Forelimb muscle (tissue), 1 donor: ENCODE data around the gene ADGRF1. TPM values are rescaled to one million over a fixed set of nuclear protein-coding genes. Genes with fewer than 3 reads are reported as not detected.
"Not testable (repeated sequence)": the region's sequence is repeated elsewhere in the genome, so short reads cannot be mapped to it uniquely, and the experiment has no call there.

Experiments
- DNase-seq: peaks from one replicate; pipeline ENCODE4 v3.0.0-alpha.2; 2013; ENCODE audit warnings: low read depth
- polyA plus RNA-seq: library from polyadenylated mRNA; unstranded; fragments of 120-200 nt; gene quantifications from one replicate; pipeline ENCODE4 v1.2.1, GENCODE V29; 2013; ENCODE audit not compliant: insufficient read length

ADGRF1 gene
- polyA plus RNA-seq = not detected

DNA sequence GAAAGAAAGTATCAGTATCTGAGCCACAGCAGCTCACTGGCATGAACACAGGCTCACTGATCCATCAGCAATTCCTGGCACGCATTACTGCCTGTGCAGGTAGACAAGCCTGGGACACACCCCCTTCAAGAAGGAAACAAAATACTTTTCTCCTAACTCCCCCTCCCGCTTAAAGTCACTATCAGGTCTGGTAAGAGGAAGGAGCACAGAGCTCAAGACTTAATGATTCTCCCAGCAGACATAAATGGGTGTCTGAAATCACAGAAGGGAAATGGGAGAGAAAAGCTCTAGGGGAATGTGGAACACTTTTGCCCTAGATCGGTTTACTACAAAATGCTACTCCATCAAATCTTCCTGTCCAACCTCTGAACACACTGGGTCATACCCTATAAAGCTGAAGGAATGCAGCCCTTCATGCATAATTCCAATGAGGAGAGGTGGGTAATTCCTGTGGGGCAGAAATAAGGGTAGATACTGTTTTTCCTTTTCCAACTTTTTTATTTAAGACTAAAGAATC, at the start of gene ADGRF1:
ADGRF1 (minus strand) TSS at position 58 of the 517 bp plus-strand sequence. CDS start 13,271 bp downstream, outside the sequence.
- no peak for DNase-seq

GRCh38 chr6:47090881-47091280, 48.7 kb upstream of the ADGRF1 start:
- DNase-seq = no peak

- DNase-seq = not testable (repeated sequence)
Measured at GRCh38 chr6:47089473-47089872, 47.3 kb upstream of the ADGRF1 start.

GRCh38 chr6:47086051-47086770, 44.1 kb upstream of the ADGRF1 start:
- DNase-seq = no peak

GRCh38 chr6:47084610-47085009, 42.5 kb upstream of the ADGRF1 start:
- DNase-seq = no peak

DNA sequence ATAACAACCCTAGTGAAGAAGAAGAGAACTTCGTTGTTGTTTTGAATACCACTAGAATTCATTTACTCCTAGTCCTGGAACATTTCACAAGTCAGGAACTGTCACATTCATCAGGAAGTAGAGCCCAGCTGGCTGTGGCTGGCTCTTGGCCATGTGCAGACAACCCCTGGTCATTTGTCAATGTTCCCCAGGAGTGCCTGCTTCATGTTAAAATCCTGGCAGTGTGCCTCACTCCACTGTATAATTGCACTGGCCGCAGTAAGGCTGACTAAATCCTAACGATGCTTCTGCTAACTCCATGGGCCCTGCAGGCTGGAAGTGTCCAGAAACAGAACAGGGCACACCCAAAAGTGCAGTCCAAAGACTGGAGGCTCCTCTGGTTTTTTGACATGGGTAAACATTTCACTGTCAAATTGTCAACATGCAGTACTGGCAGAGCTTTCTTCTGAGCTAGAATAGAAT, 41.5 kb upstream of the ADGRF1 start:
- DNase-seq = peak; percentile 69

DNA sequence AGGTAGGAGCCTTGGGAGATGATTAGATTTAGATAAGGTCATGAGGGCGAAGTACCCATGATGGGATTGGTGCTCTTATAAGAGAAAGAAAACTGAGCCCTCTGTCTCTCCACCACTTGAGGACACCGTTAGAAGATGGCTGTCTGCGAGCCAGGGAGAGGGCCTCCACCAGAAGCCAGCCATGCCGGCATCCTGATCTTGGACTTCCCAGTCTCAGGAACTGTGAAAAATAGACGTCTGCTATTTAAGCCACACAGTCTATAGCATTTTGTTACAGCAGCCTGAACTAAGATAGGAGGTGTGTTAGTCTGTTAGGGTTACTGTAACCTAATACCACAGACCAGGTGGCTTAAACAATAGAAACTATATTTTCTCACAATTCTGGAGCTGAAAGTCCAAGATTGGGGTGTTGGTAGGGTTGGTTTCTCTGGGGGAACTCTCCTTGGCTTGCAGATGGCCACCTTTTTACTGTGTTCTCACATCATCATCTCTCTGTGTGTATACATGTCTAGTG, 38.0 kb upstream of the ADGRF1 start:
- DNase-seq = no peak

GRCh38 chr6:47079638-47080037, 37.5 kb upstream of the ADGRF1 start:
- DNase-seq = no peak

DNA sequence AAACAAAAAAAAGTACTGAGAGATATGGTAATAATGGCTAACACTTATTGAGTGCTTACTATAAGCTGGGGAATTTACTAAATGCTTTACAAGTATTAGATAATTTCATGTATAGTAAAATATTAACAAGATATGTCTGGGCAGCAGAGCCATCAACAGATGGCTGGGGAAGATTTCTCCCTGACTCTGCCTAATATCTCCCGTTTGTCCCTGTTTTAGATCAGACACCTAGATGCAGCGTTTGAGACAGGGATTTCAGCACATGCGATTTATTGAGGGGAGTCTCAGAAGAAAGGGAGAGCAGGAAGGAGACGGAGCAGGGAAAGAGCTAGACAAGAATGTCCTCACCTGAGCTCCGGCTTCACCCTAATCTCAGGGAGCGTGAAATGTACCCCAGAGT, 36.9 kb upstream of the ADGRF1 start:
- no peak for DNase-seq

- no peak for DNase-seq
Measured at GRCh38 chr6:47076422-47077344, 34.6 kb upstream of the ADGRF1 start.

DNA sequence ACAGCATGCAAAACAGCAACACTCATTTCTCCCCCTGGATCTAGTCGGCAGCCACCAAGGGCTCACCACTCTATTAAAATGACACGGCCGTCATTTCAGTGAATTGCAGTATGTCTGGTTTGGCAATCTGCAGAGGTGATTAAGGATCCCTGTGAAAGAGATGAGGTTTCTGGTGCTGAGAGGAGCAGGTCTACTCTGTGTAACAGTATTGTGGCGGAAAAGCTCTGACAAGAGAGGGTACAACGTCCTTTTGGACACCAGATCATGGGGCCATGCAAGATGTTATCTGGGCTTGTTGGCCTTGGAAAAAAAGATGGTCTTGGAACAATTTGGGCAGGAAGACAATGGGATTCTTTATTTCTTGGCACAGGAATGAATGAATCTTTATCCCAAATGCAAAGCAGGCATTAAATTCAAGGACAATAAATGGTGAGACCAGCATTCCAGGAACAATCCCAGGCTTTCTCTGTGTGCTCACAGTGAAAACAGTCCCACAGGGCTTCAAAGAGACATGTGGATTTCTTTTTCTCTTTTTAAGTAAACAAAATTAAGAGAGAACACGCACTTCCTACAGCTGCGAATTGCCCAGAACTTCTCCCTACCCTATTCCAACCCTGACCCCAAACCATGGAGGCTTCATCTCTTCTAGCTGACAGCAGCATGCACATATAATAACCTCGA, 33.7 kb upstream of the ADGRF1 start:
- no peak for DNase-seq

DNA sequence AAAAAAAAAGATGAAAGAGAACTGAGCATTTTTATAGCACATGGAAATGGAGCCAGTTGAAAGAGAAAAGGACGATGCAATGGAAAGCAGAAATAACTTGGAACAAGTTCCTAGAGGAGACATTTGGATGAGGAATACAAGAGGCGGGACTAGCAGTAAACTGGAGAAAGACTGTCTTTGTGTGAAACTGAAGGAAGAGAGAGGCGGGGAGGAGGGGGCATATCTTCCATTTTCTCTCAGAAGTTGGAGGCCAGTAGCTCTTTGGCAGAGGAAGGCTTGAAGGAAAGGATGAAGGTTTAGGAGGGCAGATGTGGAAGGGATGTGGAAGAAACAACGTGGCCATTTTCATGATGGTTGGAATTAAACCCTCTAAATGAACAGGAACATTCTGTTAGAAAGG, 33.0 kb upstream of the ADGRF1 start:
- DNase-seq = peak; percentile 20

DNA sequence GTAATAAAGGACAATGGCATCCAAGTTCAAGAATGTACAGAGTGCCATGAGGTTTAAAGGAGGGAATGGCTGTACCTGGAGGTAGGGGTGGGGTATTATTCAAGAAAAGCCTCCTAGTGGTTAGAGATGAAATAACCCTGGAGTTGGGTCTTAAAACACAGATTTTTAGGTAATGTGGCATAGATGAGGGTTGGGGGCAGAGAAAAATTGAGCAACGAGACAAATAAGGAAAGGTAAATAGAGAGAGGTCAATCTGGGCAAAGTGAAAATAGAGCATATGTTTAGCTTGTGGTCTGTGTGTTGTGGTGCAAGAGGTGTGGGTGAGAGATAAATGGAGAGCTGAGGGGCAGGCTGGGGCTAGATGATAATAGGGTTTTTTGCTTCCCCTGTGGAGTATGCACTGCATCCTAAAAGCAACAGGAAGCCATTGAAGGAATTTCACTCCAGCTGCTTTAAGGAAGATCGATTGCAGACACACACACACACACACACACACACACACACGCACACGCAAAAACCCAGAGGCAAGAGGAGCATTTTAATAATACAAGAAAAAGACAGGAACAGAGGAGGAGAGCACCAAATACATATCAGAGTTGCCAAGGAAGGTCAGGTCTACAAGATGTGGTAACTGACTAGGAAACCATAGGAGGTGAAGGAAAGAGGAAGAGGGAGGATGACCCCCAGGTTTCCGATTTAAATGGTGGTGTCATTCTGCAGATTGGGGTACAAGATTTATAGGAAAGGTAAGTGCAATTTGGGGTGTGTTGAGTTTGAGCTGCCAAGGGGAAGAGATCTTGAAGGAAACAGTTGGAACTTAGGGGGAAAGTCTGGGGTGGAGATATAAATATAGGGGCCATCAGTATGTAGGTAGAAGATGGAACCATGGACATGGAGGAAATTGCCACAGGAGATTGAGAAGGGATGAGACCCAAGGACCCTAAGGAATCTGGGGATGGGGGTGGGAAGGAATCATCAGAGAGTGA, 31.3 kb upstream of the ADGRF1 start:
- no peak for DNase-seq

DNA sequence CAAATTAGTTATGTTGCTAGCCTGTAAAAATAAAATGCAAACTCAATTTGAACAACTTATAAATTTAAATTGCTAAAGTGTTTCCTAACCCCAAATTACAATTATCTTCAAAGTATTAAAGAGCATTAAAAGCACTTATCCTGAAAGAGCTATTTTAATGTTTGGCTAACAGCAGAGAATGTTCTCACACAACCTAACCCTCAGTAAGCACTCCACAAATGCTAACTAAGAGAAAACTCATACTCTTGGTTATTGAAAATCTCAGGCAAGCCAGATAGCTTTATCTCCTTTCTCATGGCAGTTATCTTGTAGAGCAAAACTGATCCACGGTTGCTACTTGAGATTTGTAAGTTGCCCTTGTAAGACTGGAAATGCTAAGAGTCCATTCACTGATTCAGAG, 30.5 kb upstream of the ADGRF1 start:
- no peak for DNase-seq

DNA sequence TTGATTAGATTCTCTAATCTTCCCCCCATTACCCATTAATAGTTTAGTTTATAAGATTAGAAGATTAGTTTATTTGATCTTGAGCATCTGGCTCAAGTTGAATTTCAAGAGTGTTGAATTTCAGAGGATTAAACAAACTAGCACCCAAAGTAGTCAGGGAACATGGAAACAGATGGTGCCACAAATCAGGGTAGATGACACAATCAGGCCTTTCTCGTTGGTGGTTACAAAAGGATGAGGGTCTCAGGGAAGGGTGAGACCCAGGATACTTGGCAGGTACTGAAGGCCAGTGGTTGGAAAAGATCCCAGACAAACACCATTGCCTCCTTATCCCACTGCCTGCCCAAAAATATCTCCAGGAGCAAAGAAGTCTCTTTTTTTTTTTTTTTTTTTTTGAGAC, 29.5 kb upstream of the ADGRF1 start:
- no peak for DNase-seq

GRCh38 chr6:47070461-47070860, 28.3 kb upstream of the ADGRF1 start:
- DNase-seq = no peak

- DNase-seq = no peak
Measured at GRCh38 chr6:47069156-47069555, 27.0 kb upstream of the ADGRF1 start.

- no peak for DNase-seq
Measured at GRCh38 chr6:47066418-47066817, 24.3 kb upstream of the ADGRF1 start.

DNA sequence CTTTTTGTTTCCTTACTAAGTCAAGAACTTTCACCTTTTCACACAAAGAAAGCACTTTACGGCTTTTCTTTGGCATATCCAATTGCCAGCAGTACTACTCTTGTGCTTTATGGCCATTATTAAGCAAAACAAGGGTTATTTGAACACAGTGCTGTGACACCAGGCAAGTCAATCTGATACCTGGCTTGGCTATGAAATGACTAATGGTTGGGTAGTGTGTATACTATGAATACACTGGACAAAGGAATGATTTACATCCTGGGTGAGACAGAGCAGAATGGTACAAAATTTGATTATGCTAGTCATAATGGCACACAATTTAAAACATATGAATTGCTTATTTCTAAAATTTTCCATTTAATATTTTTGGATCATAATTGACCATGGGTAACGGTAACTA, 22.1 kb upstream of the ADGRF1 start:
- DNase-seq = no peak

- no peak for DNase-seq
Measured at GRCh38 chr6:47062346-47062745, 20.2 kb upstream of the ADGRF1 start.
